Mesenchymal stem cell (in vitro differentiated cells and primary cell): ENCODE data around the gene FOXN3.

Experiments used
- DNase-seq: peaks from one replicate; pipeline ENCODE4 v3.0.0-alpha.2; 2013
- H2AFZ ChIP-seq: one replicate; pipeline ENCODE4 v1.6.1; 2013; ENCODE audit warnings: low read depth, mild to moderate bottlenecking, control low read depth, inconsistent platforms, low read length, moderate library complexity
- H2AK5ac ChIP-seq: 2 replicates; pipeline ENCODE4 v1.6.1; 2013; ENCODE audit warnings: low read length, moderate library complexity, mild to moderate bottlenecking, inconsistent platforms; ENCODE audit not compliant: severe bottlenecking
- H2BK120ac ChIP-seq: one replicate; pipeline ENCODE4 v1.6.1; 2013; ENCODE audit warnings: low read depth, mild to moderate bottlenecking, inconsistent platforms, low read length, moderate library complexity
- H2BK12ac ChIP-seq, 2 experiments: one replicate each; pipeline ENCODE4 v1.6.1; 2013; ENCODE audit warnings: inconsistent platforms in 2 of 2, low read length in 2 of 2, mild to moderate bottlenecking in 2 of 2, moderate library complexity in 2 of 2, control low read depth in 1 of 2
- H2BK15ac ChIP-seq: one replicate; pipeline ENCODE4 v1.6.1; 2013; ENCODE audit warnings: mild to moderate bottlenecking, low read depth, inconsistent platforms; ENCODE audit not compliant: poor library complexity, severe bottlenecking
- H2BK5ac ChIP-seq: 2 replicates; pipeline ENCODE4 v1.6.1; 2013; ENCODE audit warnings: low read depth, mild to moderate bottlenecking, low read length, control low read depth, inconsistent platforms; ENCODE audit not compliant: poor library complexity, severe bottlenecking
- H3K14ac ChIP-seq, 2 experiments: one replicate each; pipeline ENCODE4 v1.6.1; 2013; ENCODE audit warnings: inconsistent platforms in 2 of 2, low read length in 2 of 2, control low read depth in 1 of 2, mild to moderate bottlenecking in 1 of 2, moderate library complexity in 1 of 2
- H3K18ac ChIP-seq, 2 experiments: one replicate each; pipeline ENCODE4 v1.6.1; 2013; ENCODE audit warnings: inconsistent platforms in 2 of 2, low read length in 2 of 2, control low read depth in 1 of 2, low read depth in 1 of 2, mild to moderate bottlenecking in 1 of 2
- H3K23ac ChIP-seq, 2 experiments: one replicate each; pipeline ENCODE4 v1.6.1; 2013; ENCODE audit warnings: inconsistent platforms in 2 of 2, low read length in 2 of 2, mild to moderate bottlenecking in 2 of 2, moderate library complexity in 2 of 2, control low read depth in 1 of 2
- H3K27ac ChIP-seq: 2 replicates; pipeline ENCODE4 v1.5.1; 2013; ENCODE audit warnings: mild to moderate bottlenecking, moderate library complexity, low read length, control low read depth, inconsistent platforms; ENCODE audit not compliant: poor library complexity, severe bottlenecking
- H3K27me3 ChIP-seq, 2 experiments: 2 replicates each; pipeline versions ENCODE4 v1.6.1 to v1.7.0; 2013; ENCODE audit warnings: low read length in 2 of 2, mild to moderate bottlenecking in 2 of 2, moderate library complexity in 2 of 2, control low read depth in 1 of 2, inconsistent platforms in 1 of 2; ENCODE audit not compliant: control insufficient read depth in 1 of 2, insufficient read depth in 1 of 2
- H3K36me3 ChIP-seq, 2 experiments: 2 replicates each; pipeline versions ENCODE4 v1.6.1 to v1.7.0; 2013; ENCODE audit warnings: low read length in 2 of 2, control low read depth in 1 of 2, inconsistent platforms in 1 of 2, low read depth in 1 of 2, mild to moderate bottlenecking in 1 of 2; ENCODE audit not compliant: insufficient read depth in 2 of 2, control insufficient read depth in 1 of 2
- H3K4ac ChIP-seq, 2 experiments: one replicate each; pipeline ENCODE4 v1.6.1; 2013; ENCODE audit warnings: inconsistent platforms in 2 of 2, low read length in 2 of 2, mild to moderate bottlenecking in 2 of 2, moderate library complexity in 2 of 2, control low read depth in 1 of 2, low read depth in 1 of 2
- H3K4me1 ChIP-seq: 2 replicates; pipeline ENCODE4 v1.6.1; 2013; ENCODE audit warnings: low read depth, low read length, control low read depth; ENCODE audit not compliant: control insufficient read depth, insufficient read depth
- H3K4me2 ChIP-seq: 2 replicates; pipeline ENCODE4 v1.6.1; 2013; ENCODE audit warnings: low read length, mild to moderate bottlenecking, inconsistent platforms; ENCODE audit not compliant: poor library complexity, severe bottlenecking
- H3K4me3 ChIP-seq, 2 experiments: 2 replicates each; pipeline versions ENCODE4 v1.5.1 to v1.7.0; 2013; ENCODE audit warnings: low read length in 2 of 2, mild to moderate bottlenecking in 2 of 2, control low read depth in 1 of 2, low read depth in 1 of 2; ENCODE audit not compliant: insufficient read depth in 1 of 2
- H3K79me1 ChIP-seq: replicated peaks from 2 replicates; pipeline ENCODE4 v1.6.1; 2013; ENCODE audit warnings: mild to moderate bottlenecking, control low read depth, low read length, inconsistent platforms; ENCODE audit not compliant: poor library complexity, severe bottlenecking
- H3K9ac ChIP-seq: 2 replicates; pipeline ENCODE4 v1.7.0; 2013; ENCODE audit warnings: mild to moderate bottlenecking, low read length, moderate library complexity
- H3K9me3 ChIP-seq: 2 replicates; pipeline ENCODE4 v1.7.0; 2013; ENCODE audit warnings: mild to moderate bottlenecking, low read length; ENCODE audit not compliant: control insufficient read depth
- H4K8ac ChIP-seq: one replicate; pipeline ENCODE4 v1.6.1; 2013; ENCODE audit warnings: inconsistent platforms, mild to moderate bottlenecking, low read length, moderate library complexity
- H4K91ac ChIP-seq: one replicate; pipeline ENCODE4 v1.6.1; 2013; ENCODE audit warnings: mild to moderate bottlenecking, low read length, inconsistent platforms
- WGBS: methylation state at CpG from one replicate; pipeline ENCODE4 v1.1.7; 2013; ENCODE audit warnings: mixed read lengths; 5-methylcytosine and 5-hydroxymethylcytosine counted together

Gene FOXN3

GRCh38 chr14:89290813-89291212 is 126.2 kb downstream of the FOXN3 start:
- no peak overlapping the region for H4K91ac ChIP-seq
- DNase-seq: no peak
- H3K4me2 ChIP-seq: no peak overlapping the region
- H3K9me3 ChIP-seq: no peaks in the 10 kb centered on the region
- no peak overlapping the region for H3K23ac ChIP-seq
- peaks cover 51% of the 10 kb centered on the region for H3K79me1 ChIP-seq
- H2AK5ac ChIP-seq: no peak overlapping the region
- H3K18ac ChIP-seq: no peak overlapping the region
- no peak overlapping the region for H2AFZ ChIP-seq
- no peak overlapping the region for H2BK120ac ChIP-seq
- H2BK15ac ChIP-seq: no peak overlapping the region
- no peaks in the 10 kb centered on the region for H3K27me3 ChIP-seq
- H3K4me1 ChIP-seq: no peaks in the 10 kb centered on the region
- H3K14ac ChIP-seq: no peak overlapping the region
- H2BK12ac ChIP-seq: no peak overlapping the region
- 97% methylated on average over 8 of the region's 8 CpGs for WGBS
- no peak overlapping the region for H3K4ac ChIP-seq
- no peak overlapping the region for H3K4me3 ChIP-seq
- H2BK5ac ChIP-seq: no peak overlapping the region
- no peak overlapping the region for H4K8ac ChIP-seq
- peaks cover 8 to 12% of the 10 kb centered on the region in 2 experiments for H3K36me3 ChIP-seq
- no peak overlapping the region for H3K9ac ChIP-seq
- no peak overlapping the region for H3K27ac ChIP-seq

- H2BK12ac ChIP-seq: no peak overlapping the region
- H3K27ac ChIP-seq: no peak overlapping the region
- H4K91ac ChIP-seq: no peak overlapping the region
- no peaks in the 10 kb centered on the region for H3K4me1 ChIP-seq
- no peak overlapping the region for H3K4me2 ChIP-seq
- H3K27me3 ChIP-seq: no peaks in the 10 kb centered on the region
- H3K18ac ChIP-seq: no peak overlapping the region
- peaks cover 46% of the 10 kb centered on the region for H3K79me1 ChIP-seq
- H3K4me3 ChIP-seq: no peak overlapping the region
- no peak for DNase-seq
- H3K4ac ChIP-seq: no peak overlapping the region
- no peak overlapping the region for H3K23ac ChIP-seq
- no peak overlapping the region for H2BK120ac ChIP-seq
- no peak overlapping the region for H2AK5ac ChIP-seq
- no peaks in the 10 kb centered on the region for H3K9me3 ChIP-seq
- H2BK5ac ChIP-seq: no peak overlapping the region
- H3K9ac ChIP-seq: no peak overlapping the region
- no peak overlapping the region for H4K8ac ChIP-seq
- H3K36me3 ChIP-seq: peaks cover 8 to 12% of the 10 kb centered on the region in 2 experiments
- H2AFZ ChIP-seq: no peak overlapping the region
- H2BK15ac ChIP-seq: no peak overlapping the region
- 67% methylated on average over 3 of the region's 5 CpGs for WGBS
- H3K14ac ChIP-seq: no peak overlapping the region
Measured at GRCh38 chr14:89289477-89289876, 127.6 kb downstream of the FOXN3 start.

GRCh38 chr14:89288114-89288513 is 128.9 kb downstream of the FOXN3 start:
- Histone ChIP-seq H3K9ac (no peak overlapping the region), H3K14ac (no peak overlapping the region), H3K79me1 (peaks cover 40% of the 10 kb centered on the region), H3K4me1 (no peaks in the 10 kb centered on the region), H3K4me2 (no peak overlapping the region), H3K9me3 (no peaks in the 10 kb centered on the region), H3K36me3 (peaks cover 8 to 11% of the 10 kb centered on the region in 2 experiments), H2AK5ac (no peak overlapping the region), H4K8ac (no peak overlapping the region), H4K91ac (no peak overlapping the region), H2BK12ac (no peak overlapping the region), H3K4ac (no peak overlapping the region), H3K23ac (no peak overlapping the region), H3K27me3 (no peaks in the 10 kb centered on the region), H2BK5ac (no peak overlapping the region), H2AFZ (no peak overlapping the region), H3K27ac (no peak overlapping the region), H3K18ac (no peak overlapping the region), H3K4me3 (no peak overlapping the region), H2BK15ac (no peak overlapping the region), H2BK120ac (no peak overlapping the region)
- no peak for DNase-seq
- WGBS: 95% methylated on average over 2 of the region's 3 CpGs

GRCh38 chr14:89284333-89285058 is 132.5 kb downstream of the FOXN3 start:
- H2AFZ ChIP-seq: no peak overlapping the region
- no peak overlapping the region for H3K4ac ChIP-seq
- DNase-seq: no peak
- H4K91ac ChIP-seq: no peak overlapping the region
- H2AK5ac ChIP-seq: no peak overlapping the region
- H3K79me1 ChIP-seq: peaks cover 36% of the 10 kb centered on the region
- no peaks in the 10 kb centered on the region for H3K9me3 ChIP-seq
- no peak overlapping the region for H3K9ac ChIP-seq
- H3K4me1 ChIP-seq: no peaks in the 10 kb centered on the region
- H2BK120ac ChIP-seq: no peak overlapping the region
- no peak overlapping the region for H3K4me2 ChIP-seq
- WGBS: 96% methylated on average over 13 of the region's 13 CpGs
- no peak overlapping the region for H4K8ac ChIP-seq
- no peak overlapping the region for H3K23ac ChIP-seq
- H3K36me3 ChIP-seq: peaks cover 7 to 13% of the 10 kb centered on the region in 2 experiments
- no peak overlapping the region for H3K4me3 ChIP-seq
- no peak overlapping the region for H3K18ac ChIP-seq
- H3K27me3 ChIP-seq: no peaks in the 10 kb centered on the region
- H3K14ac ChIP-seq: no peak overlapping the region
- no peak overlapping the region for H2BK15ac ChIP-seq
- H3K27ac ChIP-seq: no peak overlapping the region
- no peak overlapping the region for H2BK5ac ChIP-seq
- no peak overlapping the region for H2BK12ac ChIP-seq
